Measurements from ENCODE around the gene GAK.

- TF ChIP-seq TAF1 (conservative IDR thresholded peaks at IDR 0.05) (no peak), CTCF (IDR thresholded peaks at IDR 0.05; ENCODE audit: low read depth, low read length, missing input control) (no peak), REST (IDR thresholded peaks at IDR 0.05) (no peak), RAD21 (IDR thresholded peaks at IDR 0.05) (no peak)
Measured at GRCh38 chr4:858041-858481, 74.1 kb downstream of the GAK start.
